Cardiac muscle cell (in vitro differentiated cells and primary cell): ENCODE measurements around the gene HJURP. TPM values are rescaled to one million over a fixed set of nuclear protein-coding genes. Genes with fewer than 3 reads are reported as not detected.

Source experiments
- DNase-seq, 2 donors: peaks; one replicate each; pipeline versions ENCODE4 v3.0.0 to v3.0.0-alpha.2; 2010 to 2017; ENCODE audit warnings: low read depth in 1 of 2, low spot score in 1 of 2
- H3K27ac ChIP-seq: fragments of 200-600 bp; sonication (generic); 2 replicates; pipeline ENCODE4 v1.5.1; 2016
- H3K27me3 ChIP-seq: fragments of 200-600 bp; sonication (generic); 2 replicates; pipeline ENCODE4 v1.6.0; 2016; ENCODE audit warnings: control low read depth
- H3K36me3 ChIP-seq: fragments of 200-600 bp; sonication (generic); 2 replicates; pipeline ENCODE4 v1.5.1; 2016; ENCODE audit warnings: control low read depth
- H3K4me1 ChIP-seq: fragments of 200-600 bp; sonication (generic); 2 replicates; pipeline ENCODE4 v1.8.1; 2017; ENCODE audit warnings: low read depth, mild to moderate bottlenecking, mixed run types
- H3K4me3 ChIP-seq: fragments of 200-600 bp; sonication (generic); 2 replicates; pipeline ENCODE4 v1.5.1; 2016; ENCODE audit warnings: mild to moderate bottlenecking
- H3K9me3 ChIP-seq: fragments of 200-600 bp; sonication (generic); 2 replicates; pipeline ENCODE4 v1.5.1; 2017; ENCODE audit warnings: low read depth, mild to moderate bottlenecking, control low read depth
- polyA plus RNA-seq: library from polyadenylated mRNA; unstranded; fragments of >200 nt; fragmentation: Nextera tagmentation; extraction: Ambion mirVana; gene quantifications from 2 replicates; pipeline ENCODE4 v1.2.1, GENCODE V29; 2016
- total RNA-seq: library from RNA; depleted of rRNA; stranded (reverse); fragments of >200 nt; gene quantifications from 2 replicates; pipeline ENCODE4 v1.2.3, GENCODE V29; 2016
- TF ChIP-seq, protein P1 (sequence below): IDR thresholded peaks from 2 replicates; pipeline ENCODE4 v1.5.1; 2012; ENCODE audit warnings: low read depth, mild to moderate bottlenecking, low read length

Gene HJURP
- total and polyA plus RNA-seq, 2 experiments from 2014 or later: 8.0 to 53.3 TPM

DNA sequence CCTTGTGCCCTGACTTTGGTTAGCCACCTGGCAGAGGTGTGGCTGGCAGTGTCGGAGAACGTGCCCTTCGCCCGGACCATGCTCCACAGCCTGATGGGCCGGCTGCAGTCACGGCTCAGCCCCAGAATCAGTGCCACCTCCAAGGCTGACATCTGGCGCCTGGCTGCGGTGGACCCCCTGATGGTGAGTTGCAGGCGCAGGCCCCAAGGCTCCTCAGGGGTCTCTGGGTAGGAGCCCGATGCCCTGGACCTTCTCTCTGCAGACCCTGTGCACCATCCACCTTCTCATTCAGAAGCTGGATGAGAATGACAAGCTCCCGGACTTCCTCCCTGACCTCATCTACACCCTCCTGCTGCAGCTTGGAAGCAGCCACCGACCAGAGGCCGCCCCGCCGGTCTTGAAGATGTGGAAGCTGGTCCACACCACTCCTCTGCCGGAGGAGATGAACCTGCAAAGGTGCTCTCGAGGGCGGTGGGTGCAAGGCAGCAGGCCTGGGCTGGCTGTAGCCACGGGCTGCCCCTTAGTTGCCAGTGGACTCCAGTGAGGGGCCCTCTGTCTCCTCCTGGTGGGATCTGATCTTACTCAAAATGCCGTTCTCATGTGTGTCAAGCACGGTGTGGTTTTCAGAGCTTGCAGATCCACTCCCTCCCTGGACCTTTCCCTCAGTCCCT is 32.1 kb downstream of the HJURP start:
- H3K4me1 ChIP-seq: no peaks in the 10 kb centered on the region
- H3K27me3 ChIP-seq: no peaks in the 10 kb centered on the region
- no peak overlapping the region for H3K27ac ChIP-seq
- TF ChIP-seq, protein P1, sequence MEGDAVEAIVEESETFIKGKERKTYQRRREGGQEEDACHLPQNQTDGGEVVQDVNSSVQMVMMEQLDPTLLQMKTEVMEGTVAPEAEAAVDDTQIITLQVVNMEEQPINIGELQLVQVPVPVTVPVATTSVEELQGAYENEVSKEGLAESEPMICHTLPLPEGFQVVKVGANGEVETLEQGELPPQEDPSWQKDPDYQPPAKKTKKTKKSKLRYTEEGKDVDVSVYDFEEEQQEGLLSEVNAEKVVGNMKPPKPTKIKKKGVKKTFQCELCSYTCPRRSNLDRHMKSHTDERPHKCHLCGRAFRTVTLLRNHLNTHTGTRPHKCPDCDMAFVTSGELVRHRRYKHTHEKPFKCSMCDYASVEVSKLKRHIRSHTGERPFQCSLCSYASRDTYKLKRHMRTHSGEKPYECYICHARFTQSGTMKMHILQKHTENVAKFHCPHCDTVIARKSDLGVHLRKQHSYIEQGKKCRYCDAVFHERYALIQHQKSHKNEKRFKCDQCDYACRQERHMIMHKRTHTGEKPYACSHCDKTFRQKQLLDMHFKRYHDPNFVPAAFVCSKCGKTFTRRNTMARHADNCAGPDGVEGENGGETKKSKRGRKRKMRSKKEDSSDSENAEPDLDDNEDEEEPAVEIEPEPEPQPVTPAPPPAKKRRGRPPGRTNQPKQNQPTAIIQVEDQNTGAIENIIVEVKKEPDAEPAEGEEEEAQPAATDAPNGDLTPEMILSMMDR: no peak
- no peak overlapping the region for H3K4me3 ChIP-seq
- no peak for DNase-seq
- no peaks in the 10 kb centered on the region for H3K9me3 ChIP-seq
- H3K36me3 ChIP-seq: no peaks in the 10 kb centered on the region

DNA sequence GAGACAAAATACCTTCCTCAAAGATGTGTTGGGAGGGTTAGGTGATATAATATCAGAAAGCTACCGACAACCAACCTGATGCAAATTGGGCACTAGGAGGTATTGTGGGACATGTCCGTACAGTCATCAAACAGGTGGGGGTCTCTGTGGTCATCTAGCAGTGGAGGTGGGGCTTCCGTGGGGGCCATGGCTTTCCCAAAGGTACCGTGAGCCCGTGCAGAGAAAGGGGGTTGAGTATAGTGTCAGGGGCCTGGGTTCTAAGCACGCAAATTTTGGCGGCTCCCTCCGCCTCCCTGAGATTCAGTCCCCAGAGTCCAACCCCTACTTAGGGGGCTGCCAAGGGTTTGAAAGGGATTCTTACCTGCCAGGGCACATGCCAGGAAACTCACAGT is 32.6 kb downstream of the HJURP start:
- Histone ChIP-seq H3K27ac (no peak overlapping the region), H3K27me3 (no peaks in the 10 kb centered on the region), H3K4me1 (no peaks in the 10 kb centered on the region), H3K4me3 (no peak overlapping the region), H3K36me3 (no peaks in the 10 kb centered on the region), H3K9me3 (no peaks in the 10 kb centered on the region)
- no peak for DNase-seq
- TF ChIP-seq, protein P1: no peak

DNA sequence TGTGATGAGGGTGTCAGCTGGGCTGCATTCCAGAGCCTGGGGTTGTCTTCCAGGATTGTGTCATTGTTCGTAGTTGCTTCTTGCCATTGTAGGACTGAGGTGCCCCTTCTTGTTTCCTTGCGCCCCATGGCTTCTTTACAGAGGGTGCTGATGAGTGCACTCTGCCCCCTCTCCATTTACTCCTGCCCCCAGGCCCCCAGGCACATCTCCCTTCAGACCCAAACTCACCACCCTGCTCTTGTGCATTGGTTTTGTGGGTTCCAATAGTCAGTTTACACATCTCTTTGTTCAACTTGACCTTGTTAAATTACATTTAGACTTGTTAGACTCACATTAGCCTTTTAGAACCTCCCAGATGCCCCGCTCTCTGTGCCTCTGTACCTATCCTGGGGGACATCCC is 33.1 kb downstream of the HJURP start:
- no peak overlapping the region for H3K27ac ChIP-seq
- H3K36me3 ChIP-seq: no peaks in the 10 kb centered on the region
- H3K9me3 ChIP-seq: no peaks in the 10 kb centered on the region
- H3K4me1 ChIP-seq: no peaks in the 10 kb centered on the region
- no peaks in the 10 kb centered on the region for H3K27me3 ChIP-seq
- no peak overlapping the region for H3K4me3 ChIP-seq
- DNase-seq: no peak
- TF ChIP-seq, protein P1: no peak

DNA sequence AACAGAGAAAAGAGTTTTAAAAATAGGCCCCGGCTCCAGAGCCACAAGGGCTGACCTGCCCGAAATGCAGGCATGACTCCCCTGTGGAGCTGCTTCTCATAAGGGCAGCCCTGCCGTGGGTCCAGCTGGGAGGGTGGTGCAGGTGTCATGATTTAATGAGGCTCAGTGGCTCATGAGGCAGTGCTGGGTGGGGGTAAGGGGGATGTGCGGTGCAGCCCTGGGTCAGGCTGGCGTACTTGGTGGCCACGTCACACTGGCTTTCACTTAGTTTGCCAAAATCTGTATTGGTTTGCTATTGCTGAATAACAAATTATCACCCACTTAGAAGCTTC is 33.6 kb downstream of the HJURP start:
- no peaks in the 10 kb centered on the region for H3K27me3 ChIP-seq
- H3K27ac ChIP-seq: no peak overlapping the region
- H3K36me3 ChIP-seq: no peaks in the 10 kb centered on the region
- TF ChIP-seq, protein P1: no peak
- H3K4me3 ChIP-seq: no peak overlapping the region
- no peaks in the 10 kb centered on the region for H3K9me3 ChIP-seq
- H3K4me1 ChIP-seq: no peaks in the 10 kb centered on the region
- no peak for DNase-seq

DNA sequence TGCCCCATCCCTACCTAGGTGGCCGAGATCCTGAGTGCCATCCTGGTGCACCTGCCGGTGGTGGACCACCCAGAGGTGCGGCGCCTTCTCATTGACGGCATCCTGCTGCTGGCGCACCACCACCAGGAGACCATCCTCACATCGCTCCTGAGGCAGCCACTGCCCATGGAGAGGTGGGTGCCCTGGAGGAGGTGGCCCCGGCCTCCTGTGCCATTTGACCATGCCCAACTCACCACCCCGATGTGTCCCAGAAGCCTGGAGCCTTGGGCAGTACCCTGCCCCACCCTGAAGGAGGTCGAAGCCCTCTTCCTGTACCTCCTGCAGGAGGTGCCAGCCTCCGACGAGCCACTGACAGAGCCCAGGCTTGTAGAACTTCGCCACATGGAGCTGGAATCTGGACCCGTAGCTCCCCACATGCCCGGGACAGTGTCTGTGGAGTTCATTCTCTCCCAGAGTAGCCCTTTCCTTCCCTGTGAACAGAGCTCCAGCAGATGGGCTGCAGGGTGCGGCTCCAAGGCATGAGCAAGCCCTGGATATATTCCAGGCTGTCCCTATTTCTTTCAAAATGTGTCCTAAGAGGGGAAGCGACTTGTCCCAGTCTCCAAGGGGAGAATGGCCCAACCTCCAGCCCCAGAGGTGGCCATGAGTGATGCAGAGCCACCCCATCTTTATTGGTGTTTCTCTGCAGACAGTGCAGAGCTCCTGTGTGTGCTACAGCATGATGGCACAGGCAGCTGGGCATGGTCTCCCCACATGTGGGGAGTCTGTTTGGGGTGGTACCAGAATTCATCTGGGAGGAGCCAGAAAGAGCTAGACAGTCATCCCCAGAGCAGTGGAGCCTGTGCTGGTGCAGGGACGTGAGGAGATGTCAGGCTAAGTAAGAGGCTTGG is 34.2 kb downstream of the HJURP start:
- H3K4me3 ChIP-seq: no peak overlapping the region
- no peaks in the 10 kb centered on the region for H3K27me3 ChIP-seq
- H3K27ac ChIP-seq: no peak overlapping the region
- no peaks in the 10 kb centered on the region for H3K4me1 ChIP-seq
- no peaks in the 10 kb centered on the region for H3K9me3 ChIP-seq
- TF ChIP-seq, protein P1: no peak
- no peak for DNase-seq
- no peaks in the 10 kb centered on the region for H3K36me3 ChIP-seq
